ENCODE results near the gene GREM2. TPM values are rescaled to one million over a fixed set of nuclear protein-coding genes. Genes with fewer than 3 reads are reported as not detected.

Gene GREM2
- total RNA-seq, 1 donor from 2014 or later, result 7.2 TPM

DNA sequence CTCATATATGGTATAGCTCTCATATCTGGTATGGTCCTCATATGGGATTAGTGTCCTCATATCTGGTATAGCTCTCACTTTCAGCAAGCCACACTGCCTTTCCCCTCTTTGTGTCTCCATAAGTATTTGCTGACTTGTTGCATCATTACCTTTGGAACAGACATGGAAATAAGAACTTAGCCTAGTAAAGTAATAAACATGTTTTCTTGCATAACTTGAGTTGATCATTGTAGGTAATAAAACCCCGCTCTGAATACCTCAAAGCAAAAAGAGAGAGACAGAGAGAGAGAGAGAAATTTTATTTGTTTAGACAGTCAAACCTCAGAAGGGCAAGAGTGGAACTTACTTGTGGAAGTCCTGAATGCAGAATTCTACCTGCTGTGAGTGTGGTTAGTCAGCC is 170.3 kb downstream of the GREM2 start:
- DNase-seq, result no peak

Small RNAs within 50 kb of the gene (small RNA-seq; reads per million reads assigned to genes)
- not detected for gene RNU5F-8P (ENCODE audit: low replicate concordance)

Measured in tongue (tissue), 3 donors.